NCI-H2196 (cell line): ENCODE results near the gene TARBP1.

ENCODE experiments used
- DNase-seq: peaks from one replicate; lab custom pipeline; 2025; ENCODE audit not compliant: unreplicated experiment; lab: John Stamatoyannopoulos, UW

TARBP1 gene

GRCh38 chr1:234486858-234487840 is 8.2 kb upstream of the TARBP1 start:
- peak; percentile 7 for DNase-seq

GRCh38 chr1:234484991-234485739 is 6.2 kb upstream of the TARBP1 start:
- DNase-seq: no peak

DNA sequence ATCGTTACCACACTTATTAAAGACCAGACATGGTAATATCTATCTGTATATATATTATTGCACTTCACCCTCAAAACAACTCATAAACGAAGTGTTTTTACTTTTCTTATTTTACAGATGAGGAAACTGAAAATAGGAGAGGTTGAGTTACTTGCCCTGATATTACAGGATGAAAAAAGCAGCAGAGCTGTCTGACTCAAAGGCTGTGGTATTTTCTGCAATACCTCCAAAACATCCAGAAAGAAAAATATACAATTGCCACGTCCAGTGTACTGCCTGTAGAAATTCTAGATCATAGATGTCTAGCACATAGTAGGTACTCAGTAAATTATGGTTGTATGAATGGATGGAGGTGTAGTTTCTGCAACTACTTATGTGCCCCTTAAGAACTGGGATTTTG is 5.2 kb upstream of the TARBP1 start:
- DNase-seq: no peak

DNA sequence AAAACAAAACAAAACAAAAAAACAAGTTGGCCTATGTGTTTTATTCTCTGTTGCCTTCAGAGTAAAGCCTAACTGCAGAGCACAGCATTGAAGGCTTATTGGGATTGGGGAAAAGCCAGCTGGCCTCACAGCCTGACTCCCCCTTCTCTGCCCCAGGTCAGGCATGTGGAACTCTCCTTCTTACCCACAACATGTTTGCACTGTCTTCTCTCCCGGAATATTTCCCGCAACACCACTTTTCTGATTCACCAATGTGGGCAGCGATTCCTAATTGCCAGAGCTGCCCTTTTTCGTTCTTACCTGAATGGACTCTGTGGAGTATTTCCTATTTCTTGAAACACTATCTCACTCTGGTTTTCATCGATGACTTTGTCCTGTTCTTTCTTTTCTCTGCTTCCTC is 2.8 kb upstream of the TARBP1 start:
- no peak for DNase-seq

DNA sequence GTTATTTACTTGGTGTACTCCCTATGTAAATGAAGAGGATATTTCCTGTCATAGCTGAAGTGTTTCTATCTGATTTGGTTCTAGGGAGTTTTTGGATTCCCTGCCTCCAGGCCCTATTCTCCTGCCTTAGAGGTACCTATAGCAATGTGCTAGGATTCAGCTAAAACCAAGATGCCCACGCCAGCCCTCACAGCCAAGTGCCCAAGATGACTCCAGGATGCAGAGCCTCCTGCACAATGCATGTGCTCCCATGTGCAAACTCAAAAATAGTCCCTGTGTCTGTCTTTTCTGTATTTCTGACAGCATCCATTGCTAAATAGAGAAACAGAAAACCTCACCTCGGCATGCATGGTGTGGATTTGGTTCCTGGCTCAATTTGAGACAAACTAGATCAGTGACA is 887 bp upstream of the TARBP1 start:
- no peak for DNase-seq

- no peak for DNase-seq
Observed at GRCh38 chr1:234479310-234479559, 256 bp upstream of the TARBP1 start.

GRCh38 chr1:234478152-234478480 is 863 bp downstream of the TARBP1 start:
- peak; percentile 56 for DNase-seq

- DNase-seq: no peak
Observed at GRCh38 chr1:234477386-234478151, 1.4 kb downstream of the TARBP1 start.

GRCh38 chr1:234476172-234476571 is 2.8 kb downstream of the TARBP1 start:
- no peak for DNase-seq

DNA sequence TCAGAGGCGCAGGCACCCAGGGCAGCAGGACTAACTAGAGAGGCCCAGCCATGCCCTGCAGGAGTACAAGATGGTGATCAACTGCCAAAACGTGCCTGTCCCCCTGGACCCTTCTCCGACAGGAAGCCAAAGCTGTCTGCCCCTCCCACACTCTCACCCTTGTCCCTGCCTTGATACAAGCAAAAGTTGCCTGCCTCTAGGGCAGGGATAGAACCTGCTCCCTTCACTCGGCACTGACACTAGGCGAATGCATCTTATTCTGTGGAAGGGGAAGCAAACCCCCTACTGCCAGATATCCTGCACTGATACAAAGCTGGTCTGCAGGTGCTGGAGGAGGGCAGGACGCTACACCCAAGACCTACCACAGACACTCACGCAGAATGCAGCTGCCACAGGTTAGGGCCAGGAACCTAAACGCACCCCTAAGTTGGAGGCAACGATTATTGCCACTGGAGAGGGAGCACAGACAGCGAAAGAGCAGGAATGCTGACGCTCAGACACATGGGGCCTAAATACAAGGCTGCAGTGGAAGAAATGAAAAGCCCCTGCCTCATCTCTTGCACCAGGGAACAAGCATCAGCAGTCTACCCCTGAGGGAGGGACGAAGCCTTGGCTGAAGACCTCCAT is 3.7 kb downstream of the TARBP1 start:
- no peak for DNase-seq

GRCh38 chr1:234474375-234474774 is 4.6 kb downstream of the TARBP1 start:
- DNase-seq: no peak

DNA sequence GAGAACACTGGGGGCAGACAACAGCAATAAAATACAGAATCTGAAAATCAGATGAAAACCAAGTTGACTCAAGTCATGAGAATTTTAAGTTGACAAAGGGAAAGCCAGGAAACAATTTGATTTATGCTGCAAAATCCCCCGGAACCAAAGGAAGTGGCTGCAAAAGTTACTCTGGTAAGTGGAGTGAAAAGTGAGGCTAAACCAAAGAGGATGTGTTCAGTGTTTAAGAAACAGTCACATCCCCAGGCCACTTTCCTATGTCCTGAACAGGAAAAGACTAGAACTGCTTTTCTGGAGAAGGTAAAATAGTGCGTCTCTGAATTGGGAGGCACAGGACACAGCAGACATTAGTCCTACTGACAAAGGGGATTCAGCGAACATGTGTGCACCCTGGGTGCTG is 5.9 kb downstream of the TARBP1 start:
- no peak for DNase-seq

DNA sequence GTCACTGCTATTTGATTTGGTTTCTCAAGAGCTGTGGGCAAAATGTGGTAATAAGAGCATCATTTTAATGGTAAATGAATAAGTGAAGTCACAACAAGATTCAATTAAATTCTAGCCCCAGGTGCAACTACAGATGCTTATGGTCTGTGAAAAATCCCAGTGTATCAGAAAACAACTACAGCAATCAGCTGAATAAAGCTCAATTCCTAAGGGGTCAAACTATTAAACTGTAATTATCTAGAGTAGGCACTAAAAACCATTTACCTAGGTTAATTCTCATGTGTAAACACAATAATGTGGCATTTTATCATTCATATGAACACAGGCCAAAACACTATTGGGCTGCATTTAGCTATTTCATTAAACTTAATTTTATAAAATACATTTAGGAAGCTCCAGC is 9.6 kb downstream of the TARBP1 start:
- no peak for DNase-seq

DNA sequence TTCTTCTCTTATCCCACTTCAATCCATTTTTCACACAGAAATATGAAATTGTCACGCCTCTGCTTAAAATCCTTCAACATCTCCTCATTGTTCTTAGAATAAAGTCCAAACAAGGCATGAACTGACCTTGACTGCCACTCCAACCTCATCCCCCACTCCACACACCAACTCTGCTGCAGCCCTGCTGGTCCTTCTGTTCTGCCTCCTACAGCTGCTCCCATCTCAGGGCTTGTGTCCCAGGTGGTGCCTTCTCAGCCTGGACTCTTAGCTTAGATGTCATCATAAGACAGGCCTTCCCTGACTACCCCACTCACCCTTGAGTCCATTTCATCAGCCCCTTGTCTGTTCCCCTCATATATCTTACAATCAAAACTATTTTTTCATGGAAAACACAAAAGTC is 10.4 kb downstream of the TARBP1 start:
- DNase-seq: no peak

DNA sequence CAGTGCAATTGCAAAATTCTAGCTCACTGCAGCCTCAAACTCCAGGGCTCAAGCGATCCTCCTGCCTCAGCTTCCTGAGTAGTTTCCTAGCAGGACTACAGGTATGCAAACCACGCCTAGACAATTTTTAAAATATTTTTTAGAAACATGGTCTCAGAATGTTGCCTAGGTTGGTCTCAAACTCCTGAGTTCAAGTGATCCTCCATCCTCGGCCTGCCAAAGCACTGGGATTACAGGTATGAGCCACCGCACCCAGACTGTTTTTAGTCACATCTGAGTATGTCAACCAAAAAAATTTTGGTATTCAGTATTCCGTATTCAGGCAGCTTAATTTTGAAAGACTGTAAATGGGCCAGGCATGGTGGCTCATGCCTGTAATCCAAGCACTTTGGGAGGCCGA is 11.2 kb downstream of the TARBP1 start:
- no peak for DNase-seq

DNA sequence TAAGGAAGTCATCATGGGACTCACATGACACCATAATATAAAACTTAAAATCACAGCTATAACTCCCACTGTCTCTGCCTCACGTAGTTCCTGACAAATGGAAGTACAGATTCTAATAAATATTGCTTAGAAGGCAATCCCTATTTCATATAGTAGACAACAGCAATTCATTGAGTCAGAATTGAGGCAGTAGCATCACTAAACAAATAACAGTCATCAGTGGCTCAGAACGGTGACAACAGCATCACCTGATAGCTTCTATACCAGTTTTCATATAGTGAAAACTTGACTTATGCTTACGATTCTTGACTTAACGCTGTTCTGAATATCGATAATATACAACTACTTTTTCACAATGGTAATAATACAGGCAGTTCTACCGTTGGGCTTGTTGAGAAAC is 12.0 kb downstream of the TARBP1 start:
- DNase-seq: no peak

DNA sequence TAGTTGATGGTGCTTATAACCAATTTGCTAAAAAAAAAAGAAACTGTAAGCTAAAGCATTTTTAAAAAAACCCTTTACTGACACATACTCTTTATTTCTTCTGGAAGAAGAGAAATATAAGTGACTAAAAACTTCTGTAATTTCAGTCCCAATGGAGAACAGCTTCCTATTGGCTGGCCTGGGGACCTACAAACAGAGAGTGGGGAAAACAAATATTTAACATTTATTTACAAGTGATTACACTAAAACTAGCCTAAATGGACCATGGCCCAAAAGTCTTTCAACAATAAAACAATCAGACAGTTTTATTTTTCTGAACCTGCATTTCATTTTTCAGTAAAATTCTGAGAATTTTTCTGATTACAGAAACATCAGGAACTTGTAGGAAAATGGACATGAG is 15.2 kb downstream of the TARBP1 start:
- DNase-seq: no peak

DNA sequence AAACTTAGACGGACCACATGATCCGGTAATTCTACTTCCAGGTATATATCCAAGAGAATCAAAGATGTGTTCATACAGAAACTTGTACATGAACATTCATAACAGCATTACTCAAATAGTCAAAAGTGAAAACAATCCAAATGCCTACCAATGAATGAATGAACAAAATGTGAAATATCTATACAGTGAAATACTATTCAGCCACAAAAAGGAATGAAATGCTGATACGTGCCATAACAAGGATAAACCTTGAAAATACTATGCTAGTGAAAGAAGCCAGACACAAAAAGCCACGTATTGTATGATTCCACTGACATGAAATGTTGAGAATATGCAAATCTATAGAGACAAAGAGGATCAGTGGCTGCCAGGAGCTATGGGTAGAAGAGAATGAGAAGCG is 18.3 kb downstream of the TARBP1 start:
- DNase-seq: no peak

DNA sequence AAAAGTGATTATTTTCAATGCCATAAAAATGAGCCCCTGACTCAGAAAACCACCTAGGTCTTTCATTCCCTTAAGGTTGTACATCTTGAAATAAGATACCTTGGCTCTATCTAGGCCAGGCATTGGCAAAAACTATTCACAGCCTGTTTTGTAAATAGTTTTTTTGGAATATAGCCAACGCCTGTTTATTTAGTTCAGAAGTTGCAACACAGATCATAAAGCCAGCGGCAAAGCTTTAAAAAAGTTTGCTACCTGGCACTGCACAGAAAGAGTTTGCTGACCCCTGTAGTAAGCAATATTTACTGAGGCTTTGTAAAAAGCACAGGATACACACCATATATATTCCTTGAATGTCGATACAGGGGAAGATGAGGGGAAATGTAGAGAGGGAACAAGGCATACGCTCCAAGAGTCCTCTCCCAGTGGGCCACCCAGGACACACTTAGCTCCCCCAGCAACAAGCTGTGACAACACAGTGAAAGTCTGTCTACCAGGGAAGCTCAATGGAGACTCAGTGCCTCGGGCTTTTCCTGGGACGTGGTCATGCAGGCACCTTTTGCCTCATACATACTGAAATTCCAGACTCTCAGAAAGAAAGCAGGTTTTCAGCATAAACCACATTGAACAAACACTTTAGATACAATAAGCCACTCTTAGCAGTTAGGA is 20.5 kb downstream of the TARBP1 start:
- peak; percentile 3 for DNase-seq

DNA sequence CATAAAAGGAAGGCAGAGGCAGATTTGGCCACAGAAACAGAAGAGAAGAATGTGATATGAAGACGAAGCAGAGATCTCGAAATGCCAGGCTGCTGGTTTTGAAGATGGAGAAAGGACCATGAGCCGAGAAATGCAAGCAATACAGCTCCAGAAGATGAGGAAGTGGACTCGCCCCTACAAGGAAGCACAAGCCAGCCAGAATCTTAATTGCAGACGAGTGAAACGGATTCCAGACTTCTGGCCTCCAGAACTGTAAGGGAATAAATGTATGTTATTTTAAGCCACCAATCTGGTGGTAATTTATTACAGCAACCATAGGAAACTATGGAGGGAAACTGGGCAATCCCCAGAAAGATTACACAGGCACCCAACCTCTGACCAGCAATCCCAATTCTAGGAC is 24.1 kb downstream of the TARBP1 start:
- no peak for DNase-seq

DNA sequence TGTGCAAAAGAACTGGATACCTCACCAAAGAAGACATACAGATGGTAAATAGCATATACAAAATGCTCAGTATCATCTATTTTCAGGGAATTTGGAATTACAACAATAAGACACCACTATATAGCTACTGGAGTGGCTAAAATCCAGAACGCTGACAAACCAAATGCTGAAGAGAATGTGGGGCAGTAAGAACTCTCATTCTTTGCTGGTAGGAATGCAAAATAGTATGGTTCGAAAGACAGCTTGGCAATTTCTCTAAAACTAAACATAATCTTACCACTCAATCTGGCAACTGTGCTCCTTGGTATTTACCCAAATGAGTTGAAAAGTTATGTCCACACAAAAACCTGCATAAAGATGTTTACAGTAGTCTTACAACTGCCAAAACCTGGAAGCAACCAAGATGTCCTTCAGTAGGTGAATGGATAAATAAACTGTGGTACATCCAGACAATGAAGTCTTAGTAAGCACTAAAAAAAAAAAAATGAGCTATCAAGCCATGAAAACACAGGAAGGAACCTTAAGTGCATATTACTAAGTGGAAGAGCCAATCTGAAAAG is 26.5 kb downstream of the TARBP1 start:
- no peak for DNase-seq
